Kidney capillary endothelial cell (primary cell): ENCODE results near the gene ISOC2.
A peak's percentile ranks its signal among the peaks of the same experiment; 100 is the strongest.
"Not testable (repeated sequence)": the region's sequence is repeated elsewhere in the genome, so short reads cannot be mapped to it uniquely, and the experiment has no call there.

Experiments
- DNase-seq: peaks from one replicate; pipeline ENCODE4 v3.0.0-alpha.2; 2018; ENCODE audit warnings: low spot score

ISOC2 gene

GRCh38 chr19:55440411-55441105 lies 20.9 kb downstream of the ISOC2 start:
- DNase-seq, result no peak

GRCh38 chr19:55439052-55439451 lies 22.4 kb downstream of the ISOC2 start:
- DNase-seq, result no peak

- DNase-seq, result peak; percentile 59
These were observed 24.0 kb downstream of the ISOC2 start for GRCh38 chr19:55437410-55437809.

GRCh38 chr19:55436847-55437246 lies 24.6 kb downstream of the ISOC2 start:
- DNase-seq, result no peak

- no peak for DNase-seq
These were observed 26.4 kb downstream of the ISOC2 start for GRCh38 chr19:55435020-55435419.

- DNase-seq, result no peak
These were observed 27.0 kb downstream of the ISOC2 start for GRCh38 chr19:55434356-55434919.

- no peak for DNase-seq
These were observed 28.1 kb downstream of the ISOC2 start for GRCh38 chr19:55433292-55433691.

GRCh38 chr19:55432241-55432959 lies 29.0 kb downstream of the ISOC2 start:
- DNase-seq, result no peak

GRCh38 chr19:55431183-55431582 lies 30.3 kb downstream of the ISOC2 start:
- no peak for DNase-seq

- DNase-seq, result no peak
These were observed 35.4 kb downstream of the ISOC2 start for GRCh38 chr19:55426042-55426441.

- DNase-seq, result no peak
These were observed 36.9 kb downstream of the ISOC2 start for GRCh38 chr19:55424518-55424917.

- no peak for DNase-seq
These were observed 38.0 kb downstream of the ISOC2 start for GRCh38 chr19:55423225-55424005.

GRCh38 chr19:55421281-55421680 lies 40.2 kb downstream of the ISOC2 start:
- not testable (repeated sequence) for DNase-seq

GRCh38 chr19:55419624-55420236 lies 41.7 kb downstream of the ISOC2 start:
- DNase-seq, result no peak

- DNase-seq, result no peak
These were observed 42.3 kb downstream of the ISOC2 start for GRCh38 chr19:55419103-55419502.

GRCh38 chr19:55418185-55418584 lies 43.3 kb downstream of the ISOC2 start:
- DNase-seq, result peak; percentile 54

GRCh38 chr19:55410168-55410567 lies 51.3 kb downstream of the ISOC2 start:
- no peak for DNase-seq

GRCh38 chr19:55409179-55409578 lies 52.3 kb downstream of the ISOC2 start:
- DNase-seq, result not testable (repeated sequence)

GRCh38 chr19:55408533-55408872 lies 52.9 kb downstream of the ISOC2 start:
- DNase-seq, result no peak

- DNase-seq, result peak; percentile 98
These were observed 53.5 kb downstream of the ISOC2 start for GRCh38 chr19:55407800-55408532.

- not testable (repeated sequence) for DNase-seq
These were observed 54.0 kb downstream of the ISOC2 start, which contains the start of gene UBE2S for GRCh38 chr19:55407550-55407799. Gene UBE2S, minus strand, starts transcription at chr19:55407788. Its CDS starts 199 bp downstream, at chr19:55407589.
